ENCODE measurements around the gene MPI. TPM values are rescaled to one million over a fixed set of nuclear protein-coding genes. Genes with fewer than 3 reads are reported as not detected.

The MPI gene
- polyA plus RNA-seq, 1 of the 3 experiments (the other 2 are of a cell fraction): 58.2 TPM

DNA sequence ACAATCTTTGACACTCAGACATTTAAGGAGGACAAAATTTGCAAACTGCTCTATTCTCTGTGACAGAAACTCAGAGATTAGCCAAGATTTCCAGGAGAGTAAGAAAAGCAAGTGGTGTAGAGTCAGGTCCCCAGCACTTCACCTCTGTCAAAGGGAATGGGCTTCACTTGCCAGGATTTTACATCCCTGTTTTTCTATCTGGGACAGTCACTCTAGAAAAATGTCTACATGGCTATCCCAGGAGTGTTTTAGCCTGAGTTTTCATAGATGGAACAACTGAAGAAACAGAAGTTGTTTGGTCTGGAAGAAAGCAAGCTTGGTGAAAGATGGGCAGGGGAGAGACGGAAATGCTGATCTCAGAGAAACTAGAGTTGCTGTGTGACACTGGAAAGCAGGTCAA, 13.8 kb downstream of the MPI start:
- POLR2A ChIA-PET: no interaction called here
- no peaks in the 10 kb centered on the region for H3K9me3 ChIP-seq
- peaks cover 12% of the 10 kb centered on the region for H3F3A ChIP-seq (replicated peaks; ENCODE audit: insufficient read depth)
- no peak for TF ChIP-seq SIN3A (IDR thresholded peaks at IDR 0.05; ENCODE audit: borderline replicate concordance, low read depth, low read length)
- no peak for TF ChIP-seq RCOR1 (IDR thresholded peaks at IDR 0.05; ENCODE audit: low read length)
- CTCF ChIA-PET: interaction anchor here (0.8 to 1.6 kb wide), 4 partner anchors 10 to 61 kb away, joined by 3 to 6 read pairs (median 4); partner anchors contain the start of gene ULK3
- H2AFZ ChIP-seq (ENCODE audit: low read depth): no peak overlapping the region
- no peak overlapping the region for H3K4me3 ChIP-seq (ENCODE audit: low read depth in 2 of 2, low read length in 1 of 2)
- H3K4me1 ChIP-seq (ENCODE audit: control insufficient read depth in 1 of 2, insufficient read depth in 2 of 2, low read depth in 1 of 2, low read length in 1 of 2): peaks cover 7 to 21% of the 10 kb centered on the region in 2 experiments; a peak in 3 of 4 replicates
- no peaks in the 10 kb centered on the region for H3K9me2 ChIP-seq
- no peak for DNase-seq
- no peak overlapping the region for H3K9ac ChIP-seq
- no peaks in the 10 kb centered on the region; the same call in 1 of the 2 replicates for H4K20me1 ChIP-seq (ENCODE audit: insufficient read depth)
- H3K4me2 ChIP-seq: no peak overlapping the region
- H3K27ac ChIP-seq (ENCODE audit: low read depth in 2 of 2, low read length in 1 of 2): no peak overlapping the region; a peak in 1 of 4 replicates
- WGBS (ENCODE audit: low lambda C conversion rate): 96% methylated on average over 1 of the region's 1 CpG
- no peaks in the 10 kb centered on the region for H3K27me3 ChIP-seq (ENCODE audit: insufficient read depth)
- peaks cover 28% of the 10 kb centered on the region for H3K79me2 ChIP-seq (ENCODE audit: insufficient read depth)
- H3K36me3 ChIP-seq (replicated peaks in 1 of 2; ENCODE audit: control insufficient read depth in 1 of 2, insufficient read depth in 2 of 2, low read length in 1 of 2): peaks cover 40 to 53% of the 10 kb centered on the region in 2 experiments

DNA sequence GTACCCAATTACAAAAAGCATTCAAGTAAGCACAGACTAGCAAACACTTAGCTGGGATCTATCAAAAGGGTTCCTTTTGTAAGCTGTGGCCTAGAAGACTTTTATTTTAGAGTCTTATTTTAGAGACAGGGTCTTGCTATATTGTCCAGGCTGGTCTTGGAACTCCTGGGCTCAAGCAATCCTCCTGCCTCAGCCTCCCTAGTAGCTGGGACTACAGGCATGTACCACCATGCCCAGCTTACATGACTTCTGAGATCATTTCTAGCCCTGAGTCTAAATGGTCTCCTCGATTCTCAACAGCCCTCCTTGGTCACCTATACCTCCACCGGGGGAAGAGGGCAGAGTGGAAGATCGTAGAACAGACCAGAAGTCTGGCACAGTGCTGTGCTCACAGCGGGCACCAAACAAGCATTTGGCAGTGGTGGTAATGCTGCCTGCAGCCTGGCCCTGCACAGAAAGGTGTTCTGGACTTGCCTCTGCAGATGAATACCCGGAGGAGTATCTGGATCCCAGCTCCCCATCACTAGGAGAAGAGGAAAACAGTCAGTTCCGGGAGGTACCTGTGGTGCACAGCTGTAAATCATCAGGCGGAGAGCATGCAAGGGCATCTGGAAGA, 14.5 kb downstream of the MPI start:
- Histone ChIP-seq H3K4me1 (ENCODE audit: control insufficient read depth in 1 of 2, insufficient read depth in 2 of 2, low read depth in 1 of 2, low read length in 1 of 2) (peaks cover 7 to 21% of the 10 kb centered on the region in 2 experiments; a peak in 3 of 4 replicates), H4K20me1 (ENCODE audit: insufficient read depth) (no peaks in the 10 kb centered on the region; the same call in 1 of the 2 replicates), H3K79me2 (ENCODE audit: insufficient read depth) (peaks cover 28% of the 10 kb centered on the region), H3K4me2 (no peak overlapping the region), H3K9me2 (no peaks in the 10 kb centered on the region), H3K9ac (no peak overlapping the region), H3K4me3 (ENCODE audit: low read depth in 2 of 2, low read length in 1 of 2) (no peak overlapping the region), H2AFZ (ENCODE audit: low read depth) (no peak overlapping the region), H3F3A (replicated peaks; ENCODE audit: insufficient read depth) (peaks cover 10% of the 10 kb centered on the region), H3K36me3 (replicated peaks in 1 of 2; ENCODE audit: control insufficient read depth in 1 of 2, insufficient read depth in 2 of 2, low read length in 1 of 2) (peaks cover 34 to 48% of the 10 kb centered on the region in 2 experiments), H3K27ac (ENCODE audit: low read depth in 2 of 2, low read length in 1 of 2) (no peak overlapping the region; a peak in 1 of 4 replicates), H3K27me3 (ENCODE audit: insufficient read depth) (no peaks in the 10 kb centered on the region), H3K9me3 (no peaks in the 10 kb centered on the region)
- DNase-seq: no peak
- WGBS (ENCODE audit: low lambda C conversion rate): 93% methylated on average over 4 of the region's 7 CpGs
- ChIA-PET CTCF (interaction anchor here (0.8 to 1.6 kb wide), 5 partner anchors 9 to 269 kb away, joined by 3 to 6 read pairs (median 4); partner anchors contain the start of gene ULK3), POLR2A (no interaction called here)
- TF ChIP-seq, protein P1, sequence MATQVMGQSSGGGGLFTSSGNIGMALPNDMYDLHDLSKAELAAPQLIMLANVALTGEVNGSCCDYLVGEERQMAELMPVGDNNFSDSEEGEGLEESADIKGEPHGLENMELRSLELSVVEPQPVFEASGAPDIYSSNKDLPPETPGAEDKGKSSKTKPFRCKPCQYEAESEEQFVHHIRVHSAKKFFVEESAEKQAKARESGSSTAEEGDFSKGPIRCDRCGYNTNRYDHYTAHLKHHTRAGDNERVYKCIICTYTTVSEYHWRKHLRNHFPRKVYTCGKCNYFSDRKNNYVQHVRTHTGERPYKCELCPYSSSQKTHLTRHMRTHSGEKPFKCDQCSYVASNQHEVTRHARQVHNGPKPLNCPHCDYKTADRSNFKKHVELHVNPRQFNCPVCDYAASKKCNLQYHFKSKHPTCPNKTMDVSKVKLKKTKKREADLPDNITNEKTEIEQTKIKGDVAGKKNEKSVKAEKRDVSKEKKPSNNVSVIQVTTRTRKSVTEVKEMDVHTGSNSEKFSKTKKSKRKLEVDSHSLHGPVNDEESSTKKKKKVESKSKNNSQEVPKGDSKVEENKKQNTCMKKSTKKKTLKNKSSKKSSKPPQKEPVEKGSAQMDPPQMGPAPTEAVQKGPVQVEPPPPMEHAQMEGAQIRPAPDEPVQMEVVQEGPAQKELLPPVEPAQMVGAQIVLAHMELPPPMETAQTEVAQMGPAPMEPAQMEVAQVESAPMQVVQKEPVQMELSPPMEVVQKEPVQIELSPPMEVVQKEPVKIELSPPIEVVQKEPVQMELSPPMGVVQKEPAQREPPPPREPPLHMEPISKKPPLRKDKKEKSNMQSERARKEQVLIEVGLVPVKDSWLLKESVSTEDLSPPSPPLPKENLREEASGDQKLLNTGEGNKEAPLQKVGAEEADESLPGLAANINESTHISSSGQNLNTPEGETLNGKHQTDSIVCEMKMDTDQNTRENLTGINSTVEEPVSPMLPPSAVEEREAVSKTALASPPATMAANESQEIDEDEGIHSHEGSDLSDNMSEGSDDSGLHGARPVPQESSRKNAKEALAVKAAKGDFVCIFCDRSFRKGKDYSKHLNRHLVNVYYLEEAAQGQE (IDR thresholded peaks at IDR 0.05; ENCODE audit: low read depth, low read length): no peak
- TF ChIP-seq RCOR1 (IDR thresholded peaks at IDR 0.05; ENCODE audit: low read length) (no peak), FOXM1 (IDR thresholded peaks at IDR 0.05; ENCODE audit: low read depth) (no peak), SMC3 (IDR thresholded peaks at IDR 0.05; ENCODE audit: low read depth, low read length) (no peak), TCF12 (IDR thresholded peaks at IDR 0.05) (no peak), FOXJ3 (CRISPR knock-in tag; IDR thresholded peaks at IDR 0.05) (no peak), EP300 (IDR thresholded peaks at IDR 0.05; ENCODE audit: borderline replicate concordance in 1 of 2, low read depth in 1 of 2, low read length in 1 of 2) (no peak), RFX5 (IDR thresholded peaks at IDR 0.05; ENCODE audit: low read length) (no peak), YY1 (IDR thresholded peaks at IDR 0.05; ENCODE audit: low read depth) (no peak), TEAD4 (IDR thresholded peaks at IDR 0.05; ENCODE audit: borderline replicate concordance, insufficient read depth) (no peak), GABPA (IDR thresholded peaks at IDR 0.05; ENCODE audit: low read depth) (no peak)
- TF ChIP-seq, protein P2, sequence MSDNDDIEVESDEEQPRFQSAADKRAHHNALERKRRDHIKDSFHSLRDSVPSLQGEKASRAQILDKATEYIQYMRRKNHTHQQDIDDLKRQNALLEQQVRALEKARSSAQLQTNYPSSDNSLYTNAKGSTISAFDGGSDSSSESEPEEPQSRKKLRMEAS (IDR thresholded peaks at IDR 0.05; ENCODE audit: low read depth): no peak
- TF ChIP-seq, protein P3, sequence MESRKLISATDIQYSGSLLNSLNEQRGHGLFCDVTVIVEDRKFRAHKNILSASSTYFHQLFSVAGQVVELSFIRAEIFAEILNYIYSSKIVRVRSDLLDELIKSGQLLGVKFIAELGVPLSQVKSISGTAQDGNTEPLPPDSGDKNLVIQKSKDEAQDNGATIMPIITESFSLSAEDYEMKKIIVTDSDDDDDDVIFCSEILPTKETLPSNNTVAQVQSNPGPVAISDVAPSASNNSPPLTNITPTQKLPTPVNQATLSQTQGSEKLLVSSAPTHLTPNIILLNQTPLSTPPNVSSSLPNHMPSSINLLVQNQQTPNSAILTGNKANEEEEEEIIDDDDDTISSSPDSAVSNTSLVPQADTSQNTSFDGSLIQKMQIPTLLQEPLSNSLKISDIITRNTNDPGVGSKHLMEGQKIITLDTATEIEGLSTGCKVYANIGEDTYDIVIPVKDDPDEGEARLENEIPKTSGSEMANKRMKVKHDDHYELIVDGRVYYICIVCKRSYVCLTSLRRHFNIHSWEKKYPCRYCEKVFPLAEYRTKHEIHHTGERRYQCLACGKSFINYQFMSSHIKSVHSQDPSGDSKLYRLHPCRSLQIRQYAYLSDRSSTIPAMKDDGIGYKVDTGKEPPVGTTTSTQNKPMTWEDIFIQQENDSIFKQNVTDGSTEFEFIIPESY (IDR thresholded peaks at IDR 0.05; ENCODE audit: borderline replicate concordance, low read depth): no peak
- TF ChIP-seq, protein P4, sequence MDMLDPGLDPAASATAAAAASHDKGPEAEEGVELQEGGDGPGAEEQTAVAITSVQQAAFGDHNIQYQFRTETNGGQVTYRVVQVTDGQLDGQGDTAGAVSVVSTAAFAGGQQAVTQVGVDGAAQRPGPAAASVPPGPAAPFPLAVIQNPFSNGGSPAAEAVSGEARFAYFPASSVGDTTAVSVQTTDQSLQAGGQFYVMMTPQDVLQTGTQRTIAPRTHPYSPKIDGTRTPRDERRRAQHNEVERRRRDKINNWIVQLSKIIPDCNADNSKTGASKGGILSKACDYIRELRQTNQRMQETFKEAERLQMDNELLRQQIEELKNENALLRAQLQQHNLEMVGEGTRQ (IDR thresholded peaks at IDR 0.05; ENCODE audit: borderline replicate concordance, low read depth, low read length): no peak
- TF ChIP-seq, protein P5, sequence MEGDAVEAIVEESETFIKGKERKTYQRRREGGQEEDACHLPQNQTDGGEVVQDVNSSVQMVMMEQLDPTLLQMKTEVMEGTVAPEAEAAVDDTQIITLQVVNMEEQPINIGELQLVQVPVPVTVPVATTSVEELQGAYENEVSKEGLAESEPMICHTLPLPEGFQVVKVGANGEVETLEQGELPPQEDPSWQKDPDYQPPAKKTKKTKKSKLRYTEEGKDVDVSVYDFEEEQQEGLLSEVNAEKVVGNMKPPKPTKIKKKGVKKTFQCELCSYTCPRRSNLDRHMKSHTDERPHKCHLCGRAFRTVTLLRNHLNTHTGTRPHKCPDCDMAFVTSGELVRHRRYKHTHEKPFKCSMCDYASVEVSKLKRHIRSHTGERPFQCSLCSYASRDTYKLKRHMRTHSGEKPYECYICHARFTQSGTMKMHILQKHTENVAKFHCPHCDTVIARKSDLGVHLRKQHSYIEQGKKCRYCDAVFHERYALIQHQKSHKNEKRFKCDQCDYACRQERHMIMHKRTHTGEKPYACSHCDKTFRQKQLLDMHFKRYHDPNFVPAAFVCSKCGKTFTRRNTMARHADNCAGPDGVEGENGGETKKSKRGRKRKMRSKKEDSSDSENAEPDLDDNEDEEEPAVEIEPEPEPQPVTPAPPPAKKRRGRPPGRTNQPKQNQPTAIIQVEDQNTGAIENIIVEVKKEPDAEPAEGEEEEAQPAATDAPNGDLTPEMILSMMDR (IDR thresholded peaks at IDR 0.05): no peak

Data from SK-N-SH (cell line).